HepG2 (cell line): ENCODE measurements around the gene OR51E2. TPM values are rescaled to one million over a fixed set of nuclear protein-coding genes. Genes with fewer than 3 reads are reported as not detected.

Experiments
- ATAC-seq: fragments of 200-7000 bp; cut with Tn5 transposase; 3 replicates; pipeline ENCODE4 v1.9.1; 2020; ENCODE audit warnings: mild to moderate bottlenecking, moderate library complexity
- BruUV-seq: library from RNA; stranded (reverse); fragments of 400-500 nt; replicated peaks from 2 replicates; lab custom pipeline; 2021; lab: Mats Ljungman, UMichigan
- CTCF ChIA-PET: fragments of 300-600 bp; formaldehyde crosslinking; extraction: SDS; loops from one replicate; lab custom pipeline; 2021; ENCODE audit warnings: low total read pairs, inconsistent platforms, low intra/inter-chr PET ratio; lab: Yijun Ruan, JAX
- POLR2A ChIA-PET: fragments of 350-600 bp; sonication (Branson Sonifier 250); formaldehyde crosslinking; loops from one replicate; lab custom pipeline; 2020; ENCODE audit warnings: antibody characterized with exemption, inconsistent platforms; lab: Yijun Ruan, JAX
- DNase-seq: peaks from one replicate; pipeline ENCODE4 v3.0.0-alpha.2; 2015; ENCODE audit warnings: low spot score
- FAIRE-seq: peaks from 3 replicates; lab custom pipeline; 2011; peaks lifted over from hg19 to GRCh38; lab: Jason Lieb, UNC
- H2AFZ ChIP-seq: one replicate; pipeline ENCODE4 v1.6.1; 2011; ENCODE audit warnings: low read length, inconsistent platforms
- H3K27ac ChIP-seq: fragments of 300-600 bp; 3 replicates; pipeline ENCODE4 v1.8.0; 2011; ENCODE audit warnings: mixed run types, mild to moderate bottlenecking, mixed read lengths, low read length, inconsistent platforms; ENCODE audit not compliant: insufficient read depth; ENCODE audit errors: extremely low read length
- H3K27me3 ChIP-seq, 2 experiments: fragments of 200-600 bp in 1 of 2; 2 replicates in 1 of 2; 3 replicates in 1 of 2; pipeline versions ENCODE4 v1.6.0 to v1.8.0; 2011; ENCODE audit warnings: low read length in 2 of 2, mild to moderate bottlenecking in 2 of 2, moderate library complexity in 2 of 2, inconsistent platforms in 1 of 2; ENCODE audit not compliant: insufficient read depth in 2 of 2, control insufficient read depth in 1 of 2
- H3K36me3 ChIP-seq, 2 experiments: fragments of 200-600 bp in 1 of 2; replicated peaks in 1 of 2; 2 replicates in 1 of 2; 3 replicates in 1 of 2; pipeline versions ENCODE4 v1.5.1 to v1.8.0; 2011; ENCODE audit warnings: low read length in 2 of 2, inconsistent platforms in 1 of 2; ENCODE audit not compliant: insufficient read depth in 2 of 2, control insufficient read depth in 1 of 2
- H3K4me1 ChIP-seq: 2 replicates; pipeline ENCODE4 v1.5.1; 2012; ENCODE audit warnings: low read length, inconsistent platforms; ENCODE audit not compliant: insufficient read depth
- H3K4me2 ChIP-seq: 2 replicates; pipeline ENCODE4 v1.6.0; 2011; ENCODE audit warnings: low read depth, low read length, inconsistent platforms
- H3K4me3 ChIP-seq, 3 experiments: fragments of 200-600 bp in 1 of 3; sonication (generic), shearing (Covaris generic) in 1 of 3; replicated peaks in 1 of 3; 2 replicates each; pipeline ENCODE4 v1.5.1; 2011 to 2016; ENCODE audit warnings: low read length in 3 of 3, inconsistent platforms in 2 of 3, low read depth in 2 of 3, mild to moderate bottlenecking in 2 of 3, control low read depth in 1 of 3, mixed read lengths in 1 of 3; ENCODE audit not compliant: insufficient read depth in 1 of 3
- H3K79me2 ChIP-seq: one replicate; pipeline ENCODE4 v1.6.1; 2011; ENCODE audit warnings: low read length, inconsistent platforms; ENCODE audit not compliant: insufficient read depth
- H3K9ac ChIP-seq: 2 replicates; pipeline ENCODE4 v1.6.0; 2011; ENCODE audit warnings: mild to moderate bottlenecking, low read depth, low read length, inconsistent platforms; ENCODE audit not compliant: insufficient read depth
- H3K9me3 ChIP-seq: 2 replicates; pipeline ENCODE4 v1.5.1; 2012; ENCODE audit warnings: mild to moderate bottlenecking, low read length
- H4K20me1 ChIP-seq: 2 replicates; pipeline ENCODE4 v1.6.0; 2011; ENCODE audit warnings: inconsistent platforms, mild to moderate bottlenecking, low read length, moderate library complexity; ENCODE audit not compliant: insufficient read depth
- ARNT ChIP-seq: fragments of 450-650 bp; IDR thresholded peaks from 2 replicates; pipeline ENCODE4 v1.6.1; 2017
- KLF6 ChIP-seq: IDR thresholded peaks from 2 replicates; pipeline ENCODE4 v1.8.0; 2016; ENCODE audit warnings: missing biosample characterization, missing genetic modification reagents
- MAF1 ChIP-seq: sonication (generic); formaldehyde crosslinking; IDR thresholded peaks from 2 replicates; pipeline ENCODE4 v1.5.0; 2020; ENCODE audit warnings: missing genetic modification reagents, borderline replicate concordance
- MTF1 ChIP-seq: sonication (generic); formaldehyde crosslinking; IDR thresholded peaks from 2 replicates; pipeline ENCODE4 v1.5.0; 2020; ENCODE audit warnings: missing genetic modification reagents
- NFYB ChIP-seq: sonication (generic); formaldehyde crosslinking; IDR thresholded peaks from 2 replicates; pipeline ENCODE4 v1.4.0; 2020; ENCODE audit warnings: missing genetic modification reagents
- SALL2 ChIP-seq: sonication (generic); formaldehyde crosslinking; IDR thresholded peaks from 2 replicates; pipeline ENCODE4 v1.8.1; 2023; ENCODE audit warnings: mild to moderate bottlenecking, missing genetic modification reagents, inconsistent platforms
- TARDBP ChIP-seq: sonication (generic); formaldehyde crosslinking; IDR thresholded peaks from 2 replicates; pipeline ENCODE4 v1.8.0; 2022; ENCODE audit warnings: mild to moderate bottlenecking, missing genetic modification reagents
- TOE1 ChIP-seq: sonication (generic); formaldehyde crosslinking; IDR thresholded peaks from 2 replicates; pipeline ENCODE4 v1.4.0; 2020; ENCODE audit warnings: mild to moderate bottlenecking, missing genetic modification reagents
- ZEB1 ChIP-seq: IDR thresholded peaks from 2 replicates; pipeline ENCODE4 v1.6.1; 2012; ENCODE audit warnings: mild to moderate bottlenecking, low read depth, inconsistent platforms; ENCODE audit not compliant: insufficient replicate concordance
- ZFP41 ChIP-seq: sonication (generic); formaldehyde crosslinking; IDR thresholded peaks from 2 replicates; pipeline ENCODE4 v1.4.0; 2020; ENCODE audit warnings: mild to moderate bottlenecking, missing genetic modification reagents, borderline replicate concordance
- WGBS: methylation state at CpG from one replicate; pipeline ENCODE4 v1.1.6; 2017; ENCODE audit warnings: low lambda C conversion rate; 5-methylcytosine and 5-hydroxymethylcytosine counted together
- in situ Hi-C: cut with HindIII; loops from 2 replicates; pipeline ENCODE4 v1.10.0; 2017; ENCODE audit warnings: low pct_unique_long_range_greater_than_20kb; ENCODE audit not compliant: extremely low pct_ligation_motif_present
- intact Hi-C: fragments of 100-400 bp; cut with micrococcal nuclease; formaldehyde crosslinking; loops from one replicate; pipeline ENCODE4 v1.10.0; 2022; ENCODE audit not compliant: unreplicated experiment
- polyA plus RNA-seq, 8 experiments: library from polyadenylated mRNA; depleted of rRNA in 3 of 8; stranded (reverse) in 7 of 8; unstranded in 1 of 8; fragments of >200 nt; fragmentation: Illumina TruSeq in 4 of 8; extraction: Trizol in 4 of 8; gene quantifications; 2 replicates each; pipeline versions ENCODE4 v1.2.1 to v1.2.3, GENCODE V29; 2011 to 2016; ENCODE audit warnings: low read depth in 4 of 8, missing spikeins in 1 of 8, mixed read lengths in 1 of 8; ENCODE audit not compliant: insufficient read depth in 1 of 8
- total RNA-seq, 5 experiments: library from RNA; depleted of rRNA; stranded (reverse); fragments of >200 nt; fragmentation: Illumina TruSeq; extraction: Trizol; gene quantifications; 2 replicates each; pipeline ENCODE4 v1.2.3, GENCODE V29; 2016; ENCODE audit warnings: low read depth in 1 of 5
- TF ChIP-seq, protein P1 (sequence below): sonication (generic); formaldehyde crosslinking; IDR thresholded peaks from 2 replicates; pipeline ENCODE4 v1.8.0; 2022; ENCODE audit warnings: missing genetic modification reagents, mild to moderate bottlenecking, moderate library complexity, borderline replicate concordance
- TF ChIP-seq, protein P2 (sequence below): sonication (generic); formaldehyde crosslinking; IDR thresholded peaks from 2 replicates; pipeline ENCODE4 v1.8.1; 2023; ENCODE audit warnings: mild to moderate bottlenecking, missing genetic modification reagents, borderline replicate concordance
- TF ChIP-seq, protein P3 (sequence below), 2 experiments: IDR thresholded peaks; 2 replicates each; pipeline ENCODE4 v1.6.1; 2011 to 2012; ENCODE audit warnings: low read length in 2 of 2, borderline replicate concordance in 1 of 2, low read depth in 1 of 2, mild to moderate bottlenecking in 1 of 2, moderate library complexity in 1 of 2

OR51E2 gene
- total and polyA plus RNA-seq, 2 of the 13 experiments (the other 11 are each of a cell fraction or from before 2014, with no cell fraction given) = not detected

GRCh38 chr11:4665424-4665823 is 32.2 kb downstream of the OR51E2 start:
- no peaks in the 10 kb centered on the region for H3K4me1 ChIP-seq
- DNase-seq = no peak
- no TSS peak for BruUV-seq
- H3K27ac ChIP-seq = no peak overlapping the region
- H3K4me3 ChIP-seq = no peak overlapping the region
- TF ChIP-seq MTF1 (CRISPR knock-in tag) (no peak), ARNT (no peak), KLF6 (no peak)
- TF ChIP-seq, protein P1, sequence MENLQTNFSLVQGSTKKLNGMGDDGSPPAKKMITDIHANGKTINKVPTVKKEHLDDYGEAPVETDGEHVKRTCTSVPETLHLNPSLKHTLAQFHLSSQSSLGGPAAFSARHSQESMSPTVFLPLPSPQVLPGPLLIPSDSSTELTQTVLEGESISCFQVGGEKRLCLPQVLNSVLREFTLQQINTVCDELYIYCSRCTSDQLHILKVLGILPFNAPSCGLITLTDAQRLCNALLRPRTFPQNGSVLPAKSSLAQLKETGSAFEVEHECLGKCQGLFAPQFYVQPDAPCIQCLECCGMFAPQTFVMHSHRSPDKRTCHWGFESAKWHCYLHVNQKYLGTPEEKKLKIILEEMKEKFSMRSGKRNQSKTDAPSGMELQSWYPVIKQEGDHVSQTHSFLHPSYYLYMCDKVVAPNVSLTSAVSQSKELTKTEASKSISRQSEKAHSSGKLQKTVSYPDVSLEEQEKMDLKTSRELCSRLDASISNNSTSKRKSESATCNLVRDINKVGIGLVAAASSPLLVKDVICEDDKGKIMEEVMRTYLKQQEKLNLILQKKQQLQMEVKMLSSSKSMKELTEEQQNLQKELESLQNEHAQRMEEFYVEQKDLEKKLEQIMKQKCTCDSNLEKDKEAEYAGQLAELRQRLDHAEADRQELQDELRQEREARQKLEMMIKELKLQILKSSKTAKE (CRISPR knock-in tag) = no peak
- TF ChIP-seq, all 625 proteins: peak for 0
- Histone ChIP-seq H3K36me3 (no peaks in the 10 kb centered on the region), H2AFZ (no peak overlapping the region), H3K9ac (no peak overlapping the region), H3K79me2 (no peaks in the 10 kb centered on the region), H4K20me1 (no peaks in the 10 kb centered on the region), H3K27me3 (no peaks in the 10 kb centered on the region; a peak in 1 of 5 replicates), H3K9me3 (no peaks in the 10 kb centered on the region), H3K4me2 (no peak overlapping the region)
- WGBS = 0% methylated on average over 2 of the region's 2 CpGs
- FAIRE-seq = no peak
- ChIA-PET POLR2A (no interaction called here), CTCF (no interaction called here)
- in situ Hi-C loops = no loop called here
- ATAC-seq = no peak
- intact Hi-C loops = no loop called here

GRCh38 chr11:4664786-4665185 is 32.9 kb downstream of the OR51E2 start:
- no TSS peak for BruUV-seq
- no peak overlapping the region for H3K9ac ChIP-seq
- intact Hi-C loops (no loop called here), in situ Hi-C loops (no loop called here)
- POLR2A ChIA-PET = no interaction called here
- H3K27ac ChIP-seq = no peak overlapping the region
- H3K27me3 ChIP-seq = no peaks in the 10 kb centered on the region; a peak in 1 of 5 replicates
- H3K4me3 ChIP-seq = no peak overlapping the region
- FAIRE-seq = no peak
- no peak overlapping the region for H3K4me2 ChIP-seq
- no peaks in the 10 kb centered on the region for H3K79me2 ChIP-seq
- CTCF ChIA-PET = no interaction called here
- no peaks in the 10 kb centered on the region for H3K4me1 ChIP-seq
- DNase-seq = no peak
- WGBS = 4% methylated on average over 3 of the region's 3 CpGs
- H2AFZ ChIP-seq = no peak overlapping the region
- no peaks in the 10 kb centered on the region for H3K9me3 ChIP-seq
- no peaks in the 10 kb centered on the region for H4K20me1 ChIP-seq
- no peak for ATAC-seq
- H3K36me3 ChIP-seq = no peaks in the 10 kb centered on the region
- no peak for TF ChIP-seq TOE1 (CRISPR knock-in tag)
- TF ChIP-seq, protein P2, sequence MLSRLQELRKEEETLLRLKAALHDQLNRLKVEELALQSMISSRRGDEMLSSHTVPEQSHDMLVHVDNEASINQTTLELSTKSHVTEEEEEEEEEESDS (CRISPR knock-in tag) = no peak
- no peak for TF ChIP-seq TARDBP (CRISPR knock-in tag)
- no peak for TF ChIP-seq ZFP41 (CRISPR knock-in tag)
- TF ChIP-seq, protein P3, sequence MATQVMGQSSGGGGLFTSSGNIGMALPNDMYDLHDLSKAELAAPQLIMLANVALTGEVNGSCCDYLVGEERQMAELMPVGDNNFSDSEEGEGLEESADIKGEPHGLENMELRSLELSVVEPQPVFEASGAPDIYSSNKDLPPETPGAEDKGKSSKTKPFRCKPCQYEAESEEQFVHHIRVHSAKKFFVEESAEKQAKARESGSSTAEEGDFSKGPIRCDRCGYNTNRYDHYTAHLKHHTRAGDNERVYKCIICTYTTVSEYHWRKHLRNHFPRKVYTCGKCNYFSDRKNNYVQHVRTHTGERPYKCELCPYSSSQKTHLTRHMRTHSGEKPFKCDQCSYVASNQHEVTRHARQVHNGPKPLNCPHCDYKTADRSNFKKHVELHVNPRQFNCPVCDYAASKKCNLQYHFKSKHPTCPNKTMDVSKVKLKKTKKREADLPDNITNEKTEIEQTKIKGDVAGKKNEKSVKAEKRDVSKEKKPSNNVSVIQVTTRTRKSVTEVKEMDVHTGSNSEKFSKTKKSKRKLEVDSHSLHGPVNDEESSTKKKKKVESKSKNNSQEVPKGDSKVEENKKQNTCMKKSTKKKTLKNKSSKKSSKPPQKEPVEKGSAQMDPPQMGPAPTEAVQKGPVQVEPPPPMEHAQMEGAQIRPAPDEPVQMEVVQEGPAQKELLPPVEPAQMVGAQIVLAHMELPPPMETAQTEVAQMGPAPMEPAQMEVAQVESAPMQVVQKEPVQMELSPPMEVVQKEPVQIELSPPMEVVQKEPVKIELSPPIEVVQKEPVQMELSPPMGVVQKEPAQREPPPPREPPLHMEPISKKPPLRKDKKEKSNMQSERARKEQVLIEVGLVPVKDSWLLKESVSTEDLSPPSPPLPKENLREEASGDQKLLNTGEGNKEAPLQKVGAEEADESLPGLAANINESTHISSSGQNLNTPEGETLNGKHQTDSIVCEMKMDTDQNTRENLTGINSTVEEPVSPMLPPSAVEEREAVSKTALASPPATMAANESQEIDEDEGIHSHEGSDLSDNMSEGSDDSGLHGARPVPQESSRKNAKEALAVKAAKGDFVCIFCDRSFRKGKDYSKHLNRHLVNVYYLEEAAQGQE (IDR thresholded peaks at IDR 0.05; ENCODE audit: borderline replicate concordance in 1 of 2, low read depth in 1 of 2, low read length in 2 of 2) = no peak
- TF ChIP-seq SALL2 (CRISPR knock-in tag) = no peak
- no peak for TF ChIP-seq ZEB1
- no peak for TF ChIP-seq MAF1 (CRISPR knock-in tag)
- TF ChIP-seq NFYB (CRISPR knock-in tag) = no peak
